SK-N-SH treated with all-trans-retinoic acid at 6 μM for 48 hours (cell line): Measurements from ENCODE around the gene PDLIM3.

ENCODE experiments used
- CSDC2 ChIP-seq: fragments of 250-450 bp; sonication (Bioruptor Pico); IDR thresholded peaks from 2 replicates; pipeline ENCODE4 v1.5.0; 2020; ENCODE audit warnings: mild to moderate bottlenecking, moderate library complexity
- OSR1 ChIP-seq: fragments of 250-450 bp; sonication (Bioruptor Pico); IDR thresholded peaks from 2 replicates; pipeline ENCODE4 v1.8.0; 2022; ENCODE audit warnings: moderate library complexity, mild to moderate bottlenecking, inconsistent platforms
- POU6F1 ChIP-seq: fragments of 250-450 bp; sonication (Bioruptor Pico); IDR thresholded peaks from 2 replicates; pipeline ENCODE4 v1.8.0; 2021; ENCODE audit warnings: low read depth, mild to moderate bottlenecking, moderate library complexity, borderline replicate concordance
- TCF4 ChIP-seq: fragments of 250-450 bp; sonication (Bioruptor Pico); IDR thresholded peaks from 2 replicates; pipeline ENCODE4 v1.8.0; 2021; ENCODE audit warnings: mild to moderate bottlenecking, moderate library complexity, borderline replicate concordance
- ZFP30 ChIP-seq: fragments of 450-650 bp; formaldehyde crosslinking; IDR thresholded peaks from 2 replicates; pipeline ENCODE4 v1.5.0; 2022; ENCODE audit warnings: mild to moderate bottlenecking, moderate library complexity

- TF ChIP-seq ZFP30 (CRISPR knock-in tag) (no peak), POU6F1 (CRISPR knock-in tag) (no peak), OSR1 (CRISPR knock-in tag) (no peak), TCF4 (no peak), CSDC2 (CRISPR knock-in tag) (no peak)
Measured at GRCh38 chr4:185534866-185535611, at the start of gene PDLIM3.
